ENCODE measurements around the gene LAMTOR4. TPM values are rescaled to one million over a fixed set of nuclear protein-coding genes. Genes with fewer than 3 reads are reported as not detected.

Gene LAMTOR4
- total and polyA plus RNA-seq, 2 of the 13 experiments (the other 11 are each of a cell fraction or from before 2014, with no cell fraction given): 115 to 118 TPM

DNA sequence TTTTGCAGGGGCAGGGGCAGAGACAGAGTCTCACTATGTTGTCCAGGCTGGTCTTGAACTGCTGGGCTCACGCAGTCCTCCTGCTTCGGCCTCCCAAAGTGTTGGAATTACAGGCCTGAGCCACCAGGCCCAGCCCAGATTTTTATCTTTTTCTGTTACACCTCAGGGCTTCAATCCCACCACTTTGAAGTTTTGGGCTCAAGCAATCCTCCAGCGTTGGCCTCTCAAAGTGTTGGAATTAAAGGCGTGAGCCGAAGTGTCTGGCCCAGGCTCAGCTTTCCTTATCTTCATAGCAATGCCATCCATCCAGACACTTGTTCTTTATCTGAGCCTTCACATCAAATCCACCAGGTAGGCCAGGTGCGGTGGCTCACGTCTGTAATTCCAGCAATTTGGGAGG is 33.7 kb upstream of the LAMTOR4 start (continued):
- TF ChIP-seq, protein P1, sequence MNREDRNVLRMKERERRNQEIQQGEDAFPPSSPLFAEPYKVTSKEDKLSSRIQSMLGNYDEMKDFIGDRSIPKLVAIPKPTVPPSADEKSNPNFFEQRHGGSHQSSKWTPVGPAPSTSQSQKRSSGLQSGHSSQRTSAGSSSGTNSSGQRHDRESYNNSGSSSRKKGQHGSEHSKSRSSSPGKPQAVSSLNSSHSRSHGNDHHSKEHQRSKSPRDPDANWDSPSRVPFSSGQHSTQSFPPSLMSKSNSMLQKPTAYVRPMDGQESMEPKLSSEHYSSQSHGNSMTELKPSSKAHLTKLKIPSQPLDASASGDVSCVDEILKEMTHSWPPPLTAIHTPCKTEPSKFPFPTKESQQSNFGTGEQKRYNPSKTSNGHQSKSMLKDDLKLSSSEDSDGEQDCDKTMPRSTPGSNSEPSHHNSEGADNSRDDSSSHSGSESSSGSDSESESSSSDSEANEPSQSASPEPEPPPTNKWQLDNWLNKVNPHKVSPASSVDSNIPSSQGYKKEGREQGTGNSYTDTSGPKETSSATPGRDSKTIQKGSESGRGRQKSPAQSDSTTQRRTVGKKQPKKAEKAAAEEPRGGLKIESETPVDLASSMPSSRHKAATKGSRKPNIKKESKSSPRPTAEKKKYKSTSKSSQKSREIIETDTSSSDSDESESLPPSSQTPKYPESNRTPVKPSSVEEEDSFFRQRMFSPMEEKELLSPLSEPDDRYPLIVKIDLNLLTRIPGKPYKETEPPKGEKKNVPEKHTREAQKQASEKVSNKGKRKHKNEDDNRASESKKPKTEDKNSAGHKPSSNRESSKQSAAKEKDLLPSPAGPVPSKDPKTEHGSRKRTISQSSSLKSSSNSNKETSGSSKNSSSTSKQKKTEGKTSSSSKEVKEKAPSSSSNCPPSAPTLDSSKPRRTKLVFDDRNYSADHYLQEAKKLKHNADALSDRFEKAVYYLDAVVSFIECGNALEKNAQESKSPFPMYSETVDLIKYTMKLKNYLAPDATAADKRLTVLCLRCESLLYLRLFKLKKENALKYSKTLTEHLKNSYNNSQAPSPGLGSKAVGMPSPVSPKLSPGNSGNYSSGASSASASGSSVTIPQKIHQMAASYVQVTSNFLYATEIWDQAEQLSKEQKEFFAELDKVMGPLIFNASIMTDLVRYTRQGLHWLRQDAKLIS (CRISPR knock-in tag; IDR thresholded peaks at IDR 0.05): no peak
- TF ChIP-seq E2F5 (CRISPR knock-in tag; conservative IDR thresholded peaks at IDR 0.05): no peak

DNA sequence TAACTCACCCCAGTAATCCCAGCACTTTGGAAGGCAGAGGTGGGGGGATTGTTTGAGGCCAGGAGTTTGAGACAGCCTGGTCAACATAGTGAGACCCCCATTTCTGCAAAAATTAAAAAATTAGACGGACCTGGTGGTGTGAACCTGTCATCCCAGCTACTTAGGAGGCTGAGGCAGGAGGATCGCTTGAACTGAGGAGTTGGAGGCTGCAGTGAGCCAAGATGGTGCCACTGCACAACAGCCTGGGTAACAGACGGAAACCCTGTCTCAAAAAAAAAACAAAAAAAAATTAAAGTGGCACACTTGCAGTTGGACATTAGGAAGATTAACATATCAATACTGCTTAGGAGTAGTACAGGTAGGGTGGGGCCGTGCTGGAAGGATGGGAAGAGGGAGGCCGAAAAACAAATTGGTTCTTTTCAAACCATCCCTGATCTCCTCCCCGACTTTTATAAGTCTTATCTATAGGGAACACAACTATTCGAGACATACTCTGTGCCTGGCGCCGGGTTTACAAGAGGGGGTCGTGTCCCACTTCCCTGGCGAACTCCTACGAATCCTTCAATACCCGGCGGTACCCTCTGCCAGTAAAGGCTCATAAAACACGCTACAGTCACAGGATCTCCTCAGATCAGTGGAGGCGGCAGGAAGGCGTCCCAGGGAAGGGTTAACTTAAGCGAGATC is 30.2 kb upstream of the LAMTOR4 start:
- no peak for FAIRE-seq
- Histone ChIP-seq H3K79me2 (ENCODE audit: insufficient read depth, low read length) (peaks cover 8% of the 10 kb centered on the region), H4K20me1 (ENCODE audit: insufficient read depth, low read length) (no peaks in the 10 kb centered on the region), H3K9me3 (ENCODE audit: low read length) (no peaks in the 10 kb centered on the region), H3K27me3 (ENCODE audit: control insufficient read depth in 1 of 2, insufficient read depth in 2 of 2, low read length in 2 of 2) (no peaks in the 10 kb centered on the region; a peak in 1 of 5 replicates), H3K4me1 (ENCODE audit: insufficient read depth, low read length) (peaks cover 33% of the 10 kb centered on the region), H3K9ac (ENCODE audit: insufficient read depth, low read depth, low read length) (peak overlapping the region; percentile 87), H3K4me2 (ENCODE audit: low read depth, low read length) (peak overlapping the region; percentile 98), H3K27ac (ENCODE audit: extremely low read length, insufficient read depth, low read length) (peak overlapping the region; percentile 77), H3K4me3 (replicated peaks in 1 of 3; ENCODE audit: insufficient read depth in 1 of 3, low read depth in 2 of 3, low read length in 3 of 3) (peak overlapping the region; percentile 72 to 98 (median 95)), H2AFZ (ENCODE audit: low read length) (no peak overlapping the region), H3K36me3 (replicated peaks in 1 of 2; ENCODE audit: control insufficient read depth in 1 of 2, insufficient read depth in 2 of 2, low read length in 2 of 2) (peaks cover 0 to 3% of the 10 kb centered on the region in 2 experiments; a peak in 2 of 5 replicates)
- in situ Hi-C loops (cut with HindIII; ENCODE audit: extremely low pct_ligation_motif_present, low pct_unique_long_range_greater_than_20kb): no loop called here
- ChIA-PET CTCF (ENCODE audit: low intra/inter-chr PET ratio, low total read pairs) (no interaction called here), POLR2A (interaction anchor here (1.0 kb wide), 1 partner anchor 30 kb away, joined by 3 read pairs; the partner anchor contains the start of gene LAMTOR4)
- ATAC-seq: no peak
- WGBS (ENCODE audit: low lambda C conversion rate): 13% methylated on average over 15 of the region's 18 CpGs
- DNase-seq (ENCODE audit: low spot score): no peak
- BruUV-seq (replicated peaks): TSS peak; percentile 48
- intact Hi-C loops (cut with micrococcal nuclease; ENCODE audit: unreplicated experiment): loop anchor here (2.0 kb wide), 1 partner anchor 18 kb away; the partner anchor contains the start of genes AP4M1 and MCM7
- TF ChIP-seq PAWR (CRISPR knock-in tag; IDR thresholded peaks at IDR 0.05; ENCODE audit: borderline replicate concordance) (0 out of 2 replicates have a peak, but pooled peaks have one; percentile 29), NRL (CRISPR knock-in tag; IDR thresholded peaks at IDR 0.05; ENCODE audit: borderline replicate concordance) (no peak; the same call in 1 of the 2 replicates), ELF4 (CRISPR knock-in tag; IDR thresholded peaks at IDR 0.05; ENCODE audit: borderline replicate concordance) (0 out of 2 replicates have a peak, but pooled peaks have one; percentile 37), ZNF770 (CRISPR knock-in tag; IDR thresholded peaks at IDR 0.05) (peak; percentile 92), ZNF652 (CRISPR knock-in tag; IDR thresholded peaks at IDR 0.05; ENCODE audit: borderline replicate concordance, low read depth) (peak; percentile 60)
- TF ChIP-seq, protein P2, sequence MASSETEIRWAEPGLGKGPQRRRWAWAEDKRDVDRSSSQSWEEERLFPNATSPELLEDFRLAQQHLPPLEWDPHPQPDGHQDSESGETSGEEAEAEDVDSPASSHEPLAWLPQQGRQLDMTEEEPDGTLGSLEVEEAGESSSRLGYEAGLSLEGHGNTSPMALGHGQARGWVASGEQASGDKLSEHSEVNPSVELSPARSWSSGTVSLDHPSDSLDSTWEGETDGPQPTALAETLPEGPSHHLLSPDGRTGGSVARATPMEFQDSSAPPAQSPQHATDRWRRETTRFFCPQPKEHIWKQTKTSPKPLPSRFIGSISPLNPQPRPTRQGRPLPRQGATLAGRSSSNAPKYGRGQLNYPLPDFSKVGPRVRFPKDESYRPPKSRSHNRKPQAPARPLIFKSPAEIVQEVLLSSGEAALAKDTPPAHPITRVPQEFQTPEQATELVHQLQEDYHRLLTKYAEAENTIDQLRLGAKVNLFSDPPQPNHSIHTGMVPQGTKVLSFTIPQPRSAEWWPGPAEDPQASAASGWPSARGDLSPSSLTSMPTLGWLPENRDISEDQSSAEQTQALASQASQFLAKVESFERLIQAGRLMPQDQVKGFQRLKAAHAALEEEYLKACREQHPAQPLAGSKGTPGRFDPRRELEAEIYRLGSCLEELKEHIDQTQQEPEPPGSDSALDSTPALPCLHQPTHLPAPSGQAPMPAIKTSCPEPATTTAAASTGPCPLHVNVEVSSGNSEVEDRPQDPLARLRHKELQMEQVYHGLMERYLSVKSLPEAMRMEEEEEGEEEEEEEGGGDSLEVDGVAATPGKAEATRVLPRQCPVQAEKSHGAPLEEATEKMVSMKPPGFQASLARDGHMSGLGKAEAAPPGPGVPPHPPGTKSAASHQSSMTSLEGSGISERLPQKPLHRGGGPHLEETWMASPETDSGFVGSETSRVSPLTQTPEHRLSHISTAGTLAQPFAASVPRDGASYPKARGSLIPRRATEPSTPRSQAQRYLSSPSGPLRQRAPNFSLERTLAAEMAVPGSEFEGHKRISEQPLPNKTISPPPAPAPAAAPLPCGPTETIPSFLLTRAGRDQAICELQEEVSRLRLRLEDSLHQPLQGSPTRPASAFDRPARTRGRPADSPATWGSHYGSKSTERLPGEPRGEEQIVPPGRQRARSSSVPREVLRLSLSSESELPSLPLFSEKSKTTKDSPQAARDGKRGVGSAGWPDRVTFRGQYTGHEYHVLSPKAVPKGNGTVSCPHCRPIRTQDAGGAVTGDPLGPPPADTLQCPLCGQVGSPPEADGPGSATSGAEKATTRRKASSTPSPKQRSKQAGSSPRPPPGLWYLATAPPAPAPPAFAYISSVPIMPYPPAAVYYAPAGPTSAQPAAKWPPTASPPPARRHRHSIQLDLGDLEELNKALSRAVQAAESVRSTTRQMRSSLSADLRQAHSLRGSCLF (CRISPR knock-in tag; IDR thresholded peaks at IDR 0.05; ENCODE audit: borderline replicate concordance): no peak
